Measurements from ENCODE around the gene LDLRAD4. TPM values are rescaled to one million over a fixed set of nuclear protein-coding genes. Genes with fewer than 3 reads are reported as not detected.
A peak's percentile ranks its signal among the peaks of the same experiment; 100 is the strongest.

The LDLRAD4 gene
- total and polyA plus RNA-seq, 12 donors: 3.9 to 64.5 (median 36.0) TPM

DNA sequence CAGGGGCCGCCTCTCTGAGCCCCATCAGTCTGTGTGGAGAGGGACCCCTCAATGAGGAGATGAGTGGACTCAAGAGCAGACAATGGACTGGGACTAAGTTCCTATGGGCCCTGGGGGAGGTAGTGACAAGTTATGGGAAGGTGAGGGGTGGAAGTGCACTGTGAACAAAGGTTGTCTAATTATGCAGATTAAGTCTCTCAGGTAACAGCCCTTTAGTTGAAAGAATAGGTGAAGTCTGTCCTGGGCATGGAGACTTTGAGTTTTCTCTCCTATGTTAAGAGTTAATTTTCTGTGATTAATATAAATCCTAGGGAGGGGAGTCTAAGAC, 264.0 kb downstream of the LDLRAD4 start:
- Histone ChIP-seq H3K4me1 (replicated peaks in 1 of 2) (peaks cover 0 to 9% of the 10 kb centered on the region in 2 donors), H3K27me3 (no peaks in the 10 kb centered on the region), H3K27ac (no peak overlapping the region), H3K4me3 (no peak overlapping the region), H3K36me3 (replicated peaks in 1 of 2) (no peaks in the 10 kb centered on the region), H3K9me3 (replicated peaks in 1 of 3) (no peaks in the 10 kb centered on the region)
- TF ChIP-seq, protein P1, sequence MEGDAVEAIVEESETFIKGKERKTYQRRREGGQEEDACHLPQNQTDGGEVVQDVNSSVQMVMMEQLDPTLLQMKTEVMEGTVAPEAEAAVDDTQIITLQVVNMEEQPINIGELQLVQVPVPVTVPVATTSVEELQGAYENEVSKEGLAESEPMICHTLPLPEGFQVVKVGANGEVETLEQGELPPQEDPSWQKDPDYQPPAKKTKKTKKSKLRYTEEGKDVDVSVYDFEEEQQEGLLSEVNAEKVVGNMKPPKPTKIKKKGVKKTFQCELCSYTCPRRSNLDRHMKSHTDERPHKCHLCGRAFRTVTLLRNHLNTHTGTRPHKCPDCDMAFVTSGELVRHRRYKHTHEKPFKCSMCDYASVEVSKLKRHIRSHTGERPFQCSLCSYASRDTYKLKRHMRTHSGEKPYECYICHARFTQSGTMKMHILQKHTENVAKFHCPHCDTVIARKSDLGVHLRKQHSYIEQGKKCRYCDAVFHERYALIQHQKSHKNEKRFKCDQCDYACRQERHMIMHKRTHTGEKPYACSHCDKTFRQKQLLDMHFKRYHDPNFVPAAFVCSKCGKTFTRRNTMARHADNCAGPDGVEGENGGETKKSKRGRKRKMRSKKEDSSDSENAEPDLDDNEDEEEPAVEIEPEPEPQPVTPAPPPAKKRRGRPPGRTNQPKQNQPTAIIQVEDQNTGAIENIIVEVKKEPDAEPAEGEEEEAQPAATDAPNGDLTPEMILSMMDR (IDR thresholded peaks at IDR 0.05): no peak
- TF ChIP-seq POLR2A (IDR thresholded peaks at IDR 0.05): no peak
- intact Hi-C loops (cut with DNase I): no loop called here
- WGBS, 4 donors: 86 to 100% (median 92%) methylated on average over 1 of the region's 1 CpG
- DNase-seq: no peak

DNA sequence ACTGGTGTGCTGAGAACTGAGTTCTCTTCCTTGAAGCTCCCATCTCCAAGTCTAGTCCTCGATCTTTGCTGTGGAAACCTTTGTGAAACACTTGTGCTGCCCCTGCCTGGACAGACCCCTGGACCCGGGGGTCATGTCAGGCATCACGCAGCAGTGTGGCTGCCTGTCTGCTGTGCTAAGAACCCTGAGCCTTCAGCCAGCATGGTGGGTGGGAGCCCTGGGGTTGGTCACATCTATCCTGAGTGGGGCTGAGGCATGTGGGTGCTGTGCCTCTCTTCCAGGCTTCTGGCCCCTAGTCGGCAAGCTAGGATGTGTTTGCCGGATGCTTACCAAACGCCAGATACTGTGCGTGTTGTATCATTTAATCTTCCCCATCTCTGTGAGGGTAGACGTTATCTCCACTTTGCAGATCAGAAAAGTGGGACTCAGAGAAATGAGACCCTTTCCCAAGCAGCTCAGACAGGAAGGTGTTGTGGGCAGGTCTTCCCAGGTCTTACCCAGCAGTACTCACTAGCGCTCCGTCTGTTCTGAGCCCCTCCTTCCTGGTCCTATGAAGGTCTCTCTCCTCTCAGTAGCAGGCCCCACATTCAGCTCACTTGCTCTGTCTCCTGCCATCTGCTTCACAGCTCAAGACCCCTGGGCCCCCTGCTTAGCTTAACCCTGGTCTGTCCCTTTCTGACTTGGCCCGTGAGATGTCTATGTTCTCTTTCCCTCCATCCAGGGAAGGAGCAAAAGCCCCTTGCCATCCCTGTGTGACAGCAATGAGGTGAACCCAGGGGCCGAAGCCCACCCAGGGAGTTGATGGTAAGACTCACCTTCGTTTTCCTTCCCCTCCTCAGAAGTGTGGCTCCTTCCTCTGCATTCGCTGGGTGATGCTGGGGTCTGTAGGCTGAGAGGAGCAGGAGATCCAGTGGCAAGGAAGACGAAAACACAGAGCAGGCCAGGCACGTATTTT, 265.0 kb downstream of the LDLRAD4 start:
- Histone ChIP-seq H3K4me1 (replicated peaks in 1 of 2) (peaks cover 0 to 9% of the 10 kb centered on the region in 2 donors), H3K27ac (no peak overlapping the region), H3K9me3 (replicated peaks in 1 of 3) (no peaks in the 10 kb centered on the region), H3K27me3 (no peaks in the 10 kb centered on the region), H3K4me3 (no peak overlapping the region), H3K36me3 (replicated peaks in 1 of 2) (no peaks in the 10 kb centered on the region)
- intact Hi-C loops (cut with DNase I): no loop called here
- WGBS, 4 donors: 87 to 90% (median 89%) methylated on average over 16 of the region's 16 CpGs
- TF ChIP-seq POLR2A (IDR thresholded peaks at IDR 0.05): no peak
- TF ChIP-seq, protein P1 (IDR thresholded peaks at IDR 0.05): no peak
- DNase-seq: peak in 1 of 7 donors; percentile 28

DNA sequence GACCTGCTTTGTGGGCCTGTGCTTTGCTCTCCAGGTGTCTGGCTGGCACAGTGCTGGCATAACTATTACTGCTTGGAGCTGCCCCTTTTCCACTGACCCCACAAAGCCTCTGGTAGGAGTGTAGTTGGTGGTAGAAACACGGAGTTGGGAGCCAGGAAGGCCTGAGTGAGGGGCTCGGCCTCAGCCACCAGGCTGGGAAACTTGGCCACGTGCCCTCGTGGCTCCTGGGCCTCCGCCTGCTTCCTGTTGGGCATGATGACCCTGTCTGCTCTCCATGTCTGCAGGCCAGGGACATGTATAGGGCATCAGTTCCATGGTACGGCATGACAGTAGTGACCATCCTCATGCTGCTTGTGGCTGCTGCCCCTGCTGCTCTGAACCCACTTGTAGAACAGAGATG, 266.6 kb downstream of the LDLRAD4 start:
- no peaks in the 10 kb centered on the region for H3K36me3 ChIP-seq (replicated peaks in 1 of 2)
- intact Hi-C loops (cut with DNase I): no loop called here
- WGBS, 4 donors: 72 to 84% methylated on average over 6 of the region's 6 CpGs; no CpG with 5 or more reads in 2 of the 4 donors
- no peaks in the 10 kb centered on the region for H3K9me3 ChIP-seq (replicated peaks in 1 of 3)
- DNase-seq: no peak
- TF ChIP-seq, protein P1 (IDR thresholded peaks at IDR 0.05): no peak
- no peak for TF ChIP-seq POLR2A (IDR thresholded peaks at IDR 0.05)
- no peak overlapping the region for H3K4me3 ChIP-seq
- no peak overlapping the region for H3K27ac ChIP-seq
- H3K27me3 ChIP-seq: no peaks in the 10 kb centered on the region
- H3K4me1 ChIP-seq (replicated peaks in 1 of 2): peaks cover 0 to 6% of the 10 kb centered on the region in 2 donors

DNA sequence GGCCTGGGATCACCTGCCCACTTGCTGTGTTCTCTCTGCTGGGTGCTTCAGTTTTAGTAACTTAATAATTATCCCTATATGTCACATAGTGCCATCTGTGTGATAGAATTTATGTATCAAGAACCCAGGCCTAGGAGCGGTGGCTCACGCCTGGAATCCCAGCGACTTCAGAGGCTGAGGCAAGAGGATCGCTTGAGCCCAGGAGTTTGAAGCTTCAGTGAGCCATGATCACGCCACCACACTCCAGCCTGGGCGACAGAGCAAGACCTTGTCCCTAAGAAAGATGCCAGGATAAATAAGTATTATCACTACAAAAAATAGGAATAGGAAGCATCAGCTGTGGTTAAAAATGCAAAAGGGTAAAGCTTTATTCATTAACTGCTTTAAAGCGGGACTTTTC, 267.0 kb downstream of the LDLRAD4 start:
- DNase-seq: no peak
- H3K27ac ChIP-seq: no peak overlapping the region

More for the DNA sequence above, 267.0 kb downstream of the LDLRAD4 start:
- WGBS, 4 donors: 94 to 97% (median 96%) methylated on average over 7 of the region's 7 CpGs
- Histone ChIP-seq H3K4me1 (replicated peaks in 1 of 2) (peaks cover 0 to 3% of the 10 kb centered on the region in 2 donors), H3K4me3 (no peak overlapping the region), H3K9me3 (replicated peaks in 1 of 3) (no peaks in the 10 kb centered on the region), H3K27me3 (no peaks in the 10 kb centered on the region), H3K36me3 (replicated peaks in 1 of 2) (no peaks in the 10 kb centered on the region)
- intact Hi-C loops (cut with DNase I): no loop called here
- TF ChIP-seq POLR2A (IDR thresholded peaks at IDR 0.05): no peak
- TF ChIP-seq, protein P1 (IDR thresholded peaks at IDR 0.05): no peak
